HCT116 (cell line): ENCODE data around the gene DDR1. TPM values are rescaled to one million over a fixed set of nuclear protein-coding genes. Genes with fewer than 3 reads are reported as not detected.
"Not testable (repeated sequence)": the region's sequence is repeated elsewhere in the genome, so short reads cannot be mapped to it uniquely, and the experiment has no call there.

ENCODE experiments used
- ATAC-seq: fragments of 200-7000 bp; cut with Tn5 transposase; 2 replicates; pipeline ENCODE4 v1.9.1; 2020; ENCODE audit warnings: mild to moderate bottlenecking, moderate library complexity
- BruUV-seq: library from RNA; stranded (reverse); fragments of 400-500 nt; replicated peaks from 2 replicates; lab custom pipeline; 2021; lab: Mats Ljungman, UMichigan
- CTCF ChIA-PET: fragments of 300-600 bp; sonication (Branson Sonifier 250); formaldehyde crosslinking; loops from one replicate; lab custom pipeline; 2021; ENCODE audit warnings: antibody characterized with exemption; lab: Charles Lee
- POLR2A ChIA-PET: fragments of 300-600, 350-600 bp; sonication (Branson Sonifier 250); formaldehyde crosslinking; loops from one replicate; lab custom pipeline; 2021; ENCODE audit warnings: antibody characterized with exemption; lab: Charles Lee
- RAD21 ChIA-PET, 2 experiments: fragments of 300-600 bp; sonication (Branson Sonifier 250); formaldehyde crosslinking; loops; one replicate each; lab custom pipeline; 2023; ENCODE audit warnings: low total read pairs in 2 of 2; ENCODE audit not compliant: uncharacterized antibody in 2 of 2, unreplicated experiment in 2 of 2, low non-redundant PET in 1 of 2; lab: Charles Lee
- DNase-seq: peaks from one replicate; pipeline ENCODE4 v3.0.0-alpha.2; 2010; ENCODE audit warnings: low read depth, low spot score
- H2AFZ ChIP-seq: fragments of 200-600 bp; shearing (Covaris generic), sonication (generic); 2 replicates; pipeline ENCODE4 v1.6.1; 2017; ENCODE audit warnings: low read depth, mixed run types, mixed read lengths, antibody characterized with exemption, low read length; ENCODE audit not compliant: poor library complexity, severe bottlenecking
- H3K27ac ChIP-seq: 2 replicates; pipeline ENCODE4 v1.5.1; 2012; ENCODE audit warnings: low read depth, low read length
- H3K27me3 ChIP-seq: fragments of 200-600 bp; sonication (generic); 2 replicates; pipeline ENCODE4 v1.6.1; 2016; ENCODE audit warnings: mixed run types, low read length, mixed read lengths; ENCODE audit not compliant: insufficient read depth
- H3K36me3 ChIP-seq, 2 experiments: fragments of 200-500 bp in 1 of 2; fragments of 200-600 bp in 1 of 2; sonication (Bioruptor generic) in 1 of 2; sonication (generic) in 1 of 2; 2 replicates each; pipeline versions ENCODE4 v1.5.1 to v1.6.1; 2014 to 2016; ENCODE audit warnings: low read length in 2 of 2, inconsistent platforms in 1 of 2, mixed read lengths in 1 of 2, mixed run types in 1 of 2; ENCODE audit not compliant: insufficient read depth in 2 of 2, control insufficient read depth in 1 of 2
- H3K4me1 ChIP-seq, 2 experiments: fragments of 200-600 bp in 1 of 2; sonication (generic) in 1 of 2; 2 replicates each; pipeline versions ENCODE4 v1.5.1 to v1.6.1; 2012 to 2017; ENCODE audit warnings: low read length in 2 of 2, inconsistent platforms in 1 of 2, mild to moderate bottlenecking in 1 of 2, mixed read lengths in 1 of 2, mixed run types in 1 of 2, moderate library complexity in 1 of 2; ENCODE audit not compliant: insufficient read depth in 2 of 2, control insufficient read depth in 1 of 2
- H3K4me2 ChIP-seq: fragments of 200-600 bp; sonication (generic); 2 replicates; pipeline ENCODE4 v1.6.1; 2017; ENCODE audit warnings: mixed run types, low read length, mixed read lengths
- H3K4me3 ChIP-seq, 2 experiments: fragments of 200-600 bp in 1 of 2; sonication (generic) in 1 of 2; replicated peaks in 1 of 2; 2 replicates each; pipeline ENCODE4 v1.5.1; 2011 to 2016; ENCODE audit warnings: low read length in 2 of 2, control low read depth in 1 of 2, low read depth in 1 of 2, mild to moderate bottlenecking in 1 of 2, mixed read lengths in 1 of 2, mixed run types in 1 of 2
- H3K79me2 ChIP-seq: fragments of 200-600 bp; sonication (generic); 2 replicates; pipeline ENCODE4 v1.6.1; 2017; ENCODE audit warnings: mild to moderate bottlenecking, mixed run types, low read length, moderate library complexity, mixed read lengths; ENCODE audit not compliant: insufficient read depth
- H3K9ac ChIP-seq: fragments of 200-600 bp; sonication (generic); 2 replicates; pipeline ENCODE4 v1.6.1; 2016; ENCODE audit warnings: low read length, mixed read lengths
- H3K9me2 ChIP-seq: fragments of 200-600 bp; sonication (generic), shearing (Covaris generic); 2 replicates; pipeline ENCODE4 v1.6.1; 2017; ENCODE audit warnings: mixed run types, mild to moderate bottlenecking, moderate library complexity; ENCODE audit not compliant: insufficient read depth
- H3K9me3 ChIP-seq, 2 experiments: fragments of 200-500 bp in 1 of 2; fragments of 200-600 bp in 1 of 2; sonication (Bioruptor generic) in 1 of 2; sonication (generic) in 1 of 2; 2 replicates each; pipeline ENCODE4 v1.6.1; 2014 to 2017; ENCODE audit warnings: low read length in 2 of 2, mixed read lengths in 2 of 2, inconsistent platforms in 1 of 2, low read depth in 1 of 2, mild to moderate bottlenecking in 1 of 2, mixed run types in 1 of 2, moderate library complexity in 1 of 2; ENCODE audit not compliant: control insufficient read depth in 1 of 2, insufficient read depth in 1 of 2
- H4K20me1 ChIP-seq: fragments of 200-600 bp; sonication (generic), shearing (Covaris generic); 2 replicates; pipeline ENCODE4 v1.6.1; 2017; ENCODE audit warnings: mixed run types, mild to moderate bottlenecking, moderate library complexity; ENCODE audit not compliant: insufficient read depth
- CEBPB ChIP-seq: IDR thresholded peaks from 2 replicates; pipeline ENCODE4 v1.6.1; 2012; ENCODE audit warnings: low read depth
- CTCF ChIP-seq, 3 experiments: fragments of 200-600 bp in 1 of 3; sonication (generic) in 1 of 3; IDR thresholded peaks in 2 of 3; conservative IDR thresholded peaks in 1 of 3; 2 replicates each; pipeline ENCODE4 v1.5.1; 2012 to 2017; ENCODE audit warnings: low read depth in 2 of 3, low read length in 2 of 3, antibody characterized with exemption in 1 of 3, borderline replicate concordance in 1 of 3, control low read depth in 1 of 3, mild to moderate bottlenecking in 1 of 3, mixed read lengths in 1 of 3, mixed run types in 1 of 3, moderate library complexity in 1 of 3; ENCODE audit not compliant: insufficient read depth in 1 of 3
- EGR1 ChIP-seq: IDR thresholded peaks from 2 replicates; pipeline ENCODE4 v1.6.1; 2012; ENCODE audit warnings: low read depth
- ELF1 ChIP-seq: IDR thresholded peaks from 2 replicates; pipeline ENCODE4 v1.6.1; 2012; ENCODE audit warnings: low read depth, borderline replicate concordance
- JUND ChIP-seq: IDR thresholded peaks from 2 replicates; pipeline ENCODE4 v1.6.1; 2012
- POLR2AphosphoS5 ChIP-seq: IDR thresholded peaks from 2 replicates; pipeline ENCODE4 v1.6.1; 2011; ENCODE audit warnings: mild to moderate bottlenecking, low read depth, low read length, moderate library complexity
- SIN3A ChIP-seq: IDR thresholded peaks from 2 replicates; pipeline ENCODE4 v1.6.1; 2012; ENCODE audit warnings: low read depth
- TCF7L2 ChIP-seq: IDR thresholded peaks from 2 replicates; pipeline ENCODE4 v1.7.0; 2011; ENCODE audit warnings: borderline replicate concordance, inconsistent platforms; ENCODE audit not compliant: insufficient read depth, insufficient read length; ENCODE audit errors: extremely low read depth
- YY1 ChIP-seq: IDR thresholded peaks from 2 replicates; pipeline ENCODE4 v1.6.1; 2011; ENCODE audit warnings: low read length, low read depth, moderate library complexity, mild to moderate bottlenecking; ENCODE audit not compliant: insufficient replicate concordance; ENCODE audit errors: extremely low read depth
- ZNF274 ChIP-seq: fragments of 200-500 bp; sonication (Bioruptor generic); IDR thresholded peaks from 2 replicates; pipeline ENCODE4 v1.6.1; 2014; ENCODE audit warnings: mild to moderate bottlenecking, low read depth, low read length, inconsistent platforms
- intact Hi-C: fragments of 100-400 bp; cut with micrococcal nuclease; formaldehyde crosslinking; loops from 2 replicates; pipeline ENCODE4 v1.10.0; 2022
- total RNA-seq: library from RNA; stranded (reverse); gene quantifications from one replicate; pipeline ENCODE4 v1.2.1, GENCODE V29; 2021; ENCODE audit not compliant: unreplicated experiment
- TF ChIP-seq, protein P1 (sequence below): IDR thresholded peaks from 2 replicates; pipeline ENCODE4 v1.6.1; 2011; ENCODE audit warnings: mild to moderate bottlenecking, low read length, moderate library complexity; ENCODE audit not compliant: insufficient replicate concordance; ENCODE audit errors: extremely low read depth

DDR1 gene
- total RNA-seq, 1 experiment from 2014 or later, result 211 TPM

DNA sequence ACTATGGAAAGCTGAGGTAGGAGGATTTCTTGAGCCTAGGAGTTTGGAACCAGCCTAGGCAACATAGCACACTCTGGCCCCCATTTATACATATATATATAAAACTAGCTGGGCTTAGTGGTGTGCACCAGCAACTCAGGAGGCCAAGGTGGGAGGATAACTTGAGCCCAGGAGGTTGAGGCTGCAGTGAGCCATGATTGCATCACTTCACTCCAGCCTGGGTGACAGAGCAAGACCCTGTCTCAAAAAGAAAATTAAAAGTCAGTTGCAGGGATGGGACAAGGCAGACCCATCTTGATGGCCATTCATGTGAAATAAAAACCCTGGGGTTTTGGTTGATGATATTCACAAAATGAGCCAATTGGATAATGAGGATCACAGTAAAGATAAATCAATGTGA is 17.1 kb downstream of the DDR1 start (continued):
- TF ChIP-seq, protein P1, sequence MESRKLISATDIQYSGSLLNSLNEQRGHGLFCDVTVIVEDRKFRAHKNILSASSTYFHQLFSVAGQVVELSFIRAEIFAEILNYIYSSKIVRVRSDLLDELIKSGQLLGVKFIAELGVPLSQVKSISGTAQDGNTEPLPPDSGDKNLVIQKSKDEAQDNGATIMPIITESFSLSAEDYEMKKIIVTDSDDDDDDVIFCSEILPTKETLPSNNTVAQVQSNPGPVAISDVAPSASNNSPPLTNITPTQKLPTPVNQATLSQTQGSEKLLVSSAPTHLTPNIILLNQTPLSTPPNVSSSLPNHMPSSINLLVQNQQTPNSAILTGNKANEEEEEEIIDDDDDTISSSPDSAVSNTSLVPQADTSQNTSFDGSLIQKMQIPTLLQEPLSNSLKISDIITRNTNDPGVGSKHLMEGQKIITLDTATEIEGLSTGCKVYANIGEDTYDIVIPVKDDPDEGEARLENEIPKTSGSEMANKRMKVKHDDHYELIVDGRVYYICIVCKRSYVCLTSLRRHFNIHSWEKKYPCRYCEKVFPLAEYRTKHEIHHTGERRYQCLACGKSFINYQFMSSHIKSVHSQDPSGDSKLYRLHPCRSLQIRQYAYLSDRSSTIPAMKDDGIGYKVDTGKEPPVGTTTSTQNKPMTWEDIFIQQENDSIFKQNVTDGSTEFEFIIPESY, result no peak

DNA sequence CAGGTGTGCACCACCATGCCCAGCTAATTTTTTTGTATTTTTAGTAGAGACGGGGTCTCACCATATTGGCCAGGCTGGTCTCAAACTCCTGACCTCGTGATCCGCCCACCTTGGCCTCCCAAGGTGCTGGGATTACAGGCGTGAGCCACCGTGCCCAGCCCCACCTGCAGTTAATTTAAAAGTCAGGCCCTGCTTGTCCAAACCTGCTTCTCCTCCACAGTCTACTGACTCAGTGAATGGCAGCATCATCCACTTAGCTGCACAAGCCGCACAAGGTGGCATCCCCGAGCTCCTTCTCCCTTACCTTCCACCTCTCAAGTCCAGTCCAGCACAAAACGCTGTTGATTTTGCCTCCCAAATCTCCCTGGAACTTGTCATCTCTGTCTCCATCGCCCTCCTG is 17.9 kb downstream of the DDR1 start:
- H3K4me3 ChIP-seq, ATAC-seq, RAD21 ChIA-PET, H2AFZ ChIP-seq, intact Hi-C loops, H3K9me2 ChIP-seq, H3K9ac ChIP-seq, POLR2A ChIA-PET, H3K4me1 ChIP-seq, DNase-seq, BruUV-seq, H3K27me3 ChIP-seq, H3K27ac ChIP-seq, H3K4me2 ChIP-seq, H3K9me3 ChIP-seq, H3K79me2 ChIP-seq, H4K20me1 ChIP-seq: not testable (repeated sequence)
- CTCF ChIA-PET, result interaction anchor here (0.7 kb wide), 1 partner anchor 176 kb away, joined by 3 read pairs; no protein-coding TSS in a partner anchor
- peaks cover 11 to 20% of the 10 kb centered on the region in 2 experiments; a peak in 3 of 4 replicates for H3K36me3 ChIP-seq

DNA sequence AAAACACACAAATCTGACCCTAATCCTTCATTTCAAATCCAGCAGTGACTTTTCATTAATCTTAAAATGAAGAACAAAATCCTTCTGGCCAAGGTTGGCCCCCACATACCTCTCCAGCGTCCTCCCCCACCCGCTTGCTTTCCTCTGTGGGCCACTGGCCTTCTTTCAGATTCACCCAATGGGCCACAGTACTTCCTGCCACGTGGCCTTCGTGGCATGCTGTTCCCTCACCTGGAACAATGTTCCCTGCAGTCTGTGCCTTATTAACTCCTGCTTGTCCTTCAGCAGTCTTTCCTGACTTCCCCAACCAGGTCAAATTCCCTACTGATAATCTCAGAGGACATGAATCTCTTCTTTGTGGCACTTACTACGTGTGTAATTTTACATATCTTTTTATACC is 18.4 kb downstream of the DDR1 start:
- Histone ChIP-seq H3K4me1 (peaks cover 3 to 8% of the 10 kb centered on the region in 2 experiments; a peak in 3 of 4 replicates), H4K20me1 (no peaks in the 10 kb centered on the region), H3K79me2 (no peaks in the 10 kb centered on the region), H3K36me3 (peaks cover 7 to 16% of the 10 kb centered on the region in 2 experiments; a peak in 2 of 4 replicates), H3K9me2 (no peaks in the 10 kb centered on the region), H3K9ac (no peak overlapping the region), H3K4me3 (no peak overlapping the region), H3K27me3 (no peaks in the 10 kb centered on the region), H3K9me3 (no peaks in the 10 kb centered on the region), H3K27ac (no peak overlapping the region), H2AFZ (no peak overlapping the region), H3K4me2 (no peak overlapping the region)
- ATAC-seq (no peak), DNase-seq (no peak)
- no TSS peak for BruUV-seq
- intact Hi-C loops, result no loop called here
- TF ChIP-seq JUND (no peak), ZNF274 (no peak), POLR2AphosphoS5 (no peak), EGR1 (no peak), YY1 (no peak), CTCF (IDR thresholded peaks at IDR 0.05 in 2 of 3, conservative IDR thresholded peaks at IDR 0.05 in 1 of 3; ENCODE audit: borderline replicate concordance in 1 of 3, insufficient read depth in 1 of 3, low read depth in 2 of 3, low read length in 2 of 3) (no peak), CEBPB (no peak), ELF1 (no peak), SIN3A (no peak), TCF7L2 (no peak)
- POLR2A ChIA-PET, result no interaction called here
- RAD21 ChIA-PET, result no interaction called here
- CTCF ChIA-PET, result no interaction called here
